K562 (cell line): Measurements from ENCODE around the gene WDHD1.
A peak's percentile ranks its signal among the peaks of the same experiment; 100 is the strongest.

ENCODE experiments used
- CTCF ChIP-seq, 3 experiments: IDR thresholded peaks in 2 of 3; conservative IDR thresholded peaks in 1 of 3; 2 replicates each; pipeline ENCODE4 v1.5.1; 2011 to 2012; ENCODE audit warnings: low read length in 3 of 3, mild to moderate bottlenecking in 3 of 3, control low read depth in 2 of 3, improper control_type of control experiment in 1 of 3, inconsistent platforms in 1 of 3, low read depth in 1 of 3, mixed read lengths in 1 of 3, moderate library complexity in 1 of 3; ENCODE audit not compliant: insufficient read depth in 2 of 3
- NFRKB ChIP-seq: fragments of 450-650 bp; IDR thresholded peaks from 2 replicates; pipeline ENCODE4 v1.6.1; 2016; ENCODE audit warnings: low read depth
- NR2F6 ChIP-seq: fragments of 450-650 bp; formaldehyde crosslinking; IDR thresholded peaks from 2 replicates; pipeline ENCODE4 v1.4.0; 2020; ENCODE audit warnings: mild to moderate bottlenecking
- TCF7L2 ChIP-seq: fragments of 150-350 bp; IDR thresholded peaks from 2 replicates; pipeline ENCODE4 v1.6.1; 2016; ENCODE audit warnings: low read depth, mild to moderate bottlenecking, low read length, moderate library complexity
- ZNF184 ChIP-seq: sonication (generic); formaldehyde crosslinking; IDR thresholded peaks from 2 replicates; pipeline ENCODE4 v1.5.0; 2020; ENCODE audit warnings: missing genetic modification reagents

- peak; percentile 59; the same call in 1 of the 2 replicates for TF ChIP-seq NFRKB
- no peak for TF ChIP-seq TCF7L2
- TF ChIP-seq NR2F6 (CRISPR knock-in tag), result no peak
- TF ChIP-seq ZNF184 (CRISPR knock-in tag), result no peak
- no peak for TF ChIP-seq CTCF (IDR thresholded peaks at IDR 0.05 in 2 of 3, conservative IDR thresholded peaks at IDR 0.05 in 1 of 3; ENCODE audit: insufficient read depth in 2 of 3, low read depth in 1 of 3, low read length in 3 of 3)
Measured at GRCh38 chr14:55026793-55027561, at the start of gene WDHD1, which contains the start of gene SOCS4.
